ENCODE measurements around the gene SPATA13. TPM values are rescaled to one million over a fixed set of nuclear protein-coding genes. Genes with fewer than 3 reads are reported as not detected.

SPATA13 gene
- total RNA-seq, 1 donor from 2014 or later, result 24.7 TPM

- DNase-seq (ENCODE audit: low spot score) (no peak), ATAC-seq (no peak)
These were observed 5.2 kb downstream of the SPATA13 start for GRCh38 chr13:24165746-24166145.

- DNase-seq (ENCODE audit: low spot score) (no peak), ATAC-seq (no peak)
These were observed 6.0 kb downstream of the SPATA13 start for GRCh38 chr13:24166561-24166960.

- ATAC-seq, result no peak
- DNase-seq (ENCODE audit: low spot score), result no peak
These were observed 7.3 kb downstream of the SPATA13 start for GRCh38 chr13:24167666-24168391.

- ATAC-seq (peak; percentile 10), DNase-seq (ENCODE audit: low spot score) (no peak)
These were observed 7.9 kb downstream of the SPATA13 start for GRCh38 chr13:24168392-24168750.

- peak; percentile 85 for ATAC-seq
- DNase-seq (ENCODE audit: low spot score), result peak; percentile 81
These were observed 8.5 kb downstream of the SPATA13 start for GRCh38 chr13:24168979-24169378.

GRCh38 chr13:24172071-24172470 lies 11.6 kb downstream of the SPATA13 start:
- ATAC-seq, result no peak
- DNase-seq (ENCODE audit: low spot score), result no peak

- no peak for ATAC-seq
- DNase-seq (ENCODE audit: low spot score), result no peak
These were observed 13.3 kb downstream of the SPATA13 start for GRCh38 chr13:24173795-24174194.

GRCh38 chr13:24175847-24176246 lies 15.3 kb downstream of the SPATA13 start:
- ATAC-seq (no peak), DNase-seq (ENCODE audit: low spot score) (no peak)

- ATAC-seq (peak; percentile 64), DNase-seq (ENCODE audit: low spot score) (peak; percentile 63)
These were observed 16.0 kb downstream of the SPATA13 start for GRCh38 chr13:24176351-24177101.

GRCh38 chr13:24178847-24179485 lies 18.4 kb downstream of the SPATA13 start:
- ATAC-seq, result no peak
- no peak for DNase-seq (ENCODE audit: low spot score)

GRCh38 chr13:24179486-24179850 lies 18.9 kb downstream of the SPATA13 start:
- no peak for DNase-seq (ENCODE audit: low spot score)
- ATAC-seq, result no peak

GRCh38 chr13:24180750-24181377 lies 20.3 kb downstream of the SPATA13 start:
- no peak for ATAC-seq
- DNase-seq (ENCODE audit: low spot score), result no peak

- DNase-seq (ENCODE audit: low spot score), result peak; percentile 80
These were observed 21.6 kb downstream of the SPATA13 start for GRCh38 chr13:24181991-24182702.

GRCh38 chr13:24182703-24183081 lies 22.2 kb downstream of the SPATA13 start:
- DNase-seq (ENCODE audit: low spot score) (peak; percentile 87), ATAC-seq (peak; percentile 69)

More at GRCh38 chr13:24181991-24182702, 21.6 kb downstream of the SPATA13 start:
- peak; percentile 71 for ATAC-seq

- ATAC-seq (peak; percentile 62), DNase-seq (ENCODE audit: low spot score) (peak; percentile 80)
These were observed 23.2 kb downstream of the SPATA13 start for GRCh38 chr13:24183741-24184182.

GRCh38 chr13:24184265-24184841 lies 23.8 kb downstream of the SPATA13 start:
- peak; percentile 69 for ATAC-seq
- DNase-seq (ENCODE audit: low spot score), result no peak

GRCh38 chr13:24184882-24185281 lies 24.4 kb downstream of the SPATA13 start:
- DNase-seq (ENCODE audit: low spot score), result peak; percentile 55
- ATAC-seq, result peak; percentile 7

GRCh38 chr13:24185591-24186232 lies 25.2 kb downstream of the SPATA13 start:
- DNase-seq (ENCODE audit: low spot score), result no peak
- no peak for ATAC-seq

- DNase-seq (ENCODE audit: low spot score) (no peak), ATAC-seq (no peak)
These were observed 26.7 kb downstream of the SPATA13 start for GRCh38 chr13:24187185-24187584.

All from left lobe of liver (tissue), 2 donors.